HEK293 (cell line): ENCODE results near the gene PRKCE.

Experiments used
- CTCF ChIA-PET: fragments of 350-600 bp; formaldehyde crosslinking; extraction: SDS; loops from one replicate; lab custom pipeline; 2021; ENCODE audit warnings: antibody characterized with exemption; lab: Yijun Ruan, JAX
- POLR2A ChIA-PET: fragments of 300-600 bp; formaldehyde crosslinking; extraction: SDS; loops from one replicate; lab custom pipeline; 2020; ENCODE audit warnings: antibody characterized with exemption, inconsistent platforms; lab: Yijun Ruan, JAX
- H3K27ac ChIP-seq: fragments of 200-500 bp; sonication (Bioruptor generic); 2 replicates; pipeline ENCODE4 v1.5.1; 2014; ENCODE audit warnings: low read depth, low read length, control low read depth, inconsistent platforms; ENCODE audit errors: extremely low read depth
- H3K36me3 ChIP-seq, 2 experiments: fragments of 200-500 bp in 1 of 2; sonication (Bioruptor generic) in 1 of 2; 1 replicate in 1 of 2; 2 replicates in 1 of 2; pipeline ENCODE4 v1.5.1; 2014 to 2017; ENCODE audit warnings: inconsistent platforms in 2 of 2, low read length in 2 of 2; ENCODE audit not compliant: control insufficient read depth in 2 of 2, insufficient read depth in 1 of 2
- H3K4me1 ChIP-seq: fragments of 200-500 bp; sonication (Bioruptor generic); 2 replicates; pipeline ENCODE4 v1.5.1; 2014; ENCODE audit warnings: mild to moderate bottlenecking, low read length, inconsistent platforms; ENCODE audit not compliant: control insufficient read depth, insufficient read depth
- H3K4me3 ChIP-seq: 2 replicates; pipeline ENCODE4 v1.5.1; 2011; ENCODE audit warnings: low read depth, mild to moderate bottlenecking, control low read depth, low read length, moderate library complexity
- H3K9me3 ChIP-seq: fragments of 200-500 bp; sonication (Bioruptor generic); 2 replicates; pipeline ENCODE4 v1.5.1; 2014; ENCODE audit warnings: low read depth, low read length, inconsistent platforms; ENCODE audit not compliant: control insufficient read depth, insufficient read depth
- PRDM1 ChIP-seq: fragments of 450-650 bp; formaldehyde crosslinking; IDR thresholded peaks from 2 replicates; pipeline ENCODE4; 2016; ENCODE audit warnings: missing biosample characterization, missing genetic modification characterization
- SALL2 ChIP-seq: fragments of 450-650 bp; formaldehyde crosslinking; IDR thresholded peaks from 2 replicates; pipeline ENCODE4 v1.5.0; 2017; ENCODE audit warnings: missing biosample characterization, mild to moderate bottlenecking, missing genetic modification characterization, borderline replicate concordance
- TCF7L2 ChIP-seq: IDR thresholded peaks from 2 replicates; pipeline ENCODE4 v1.6.1; 2011; ENCODE audit warnings: low read depth, mild to moderate bottlenecking, inconsistent platforms, low read length, moderate library complexity, borderline replicate concordance
- YY1 ChIP-seq: fragments of 450-650 bp; formaldehyde crosslinking; IDR thresholded peaks from 2 replicates; pipeline ENCODE4 v1.5.1; 2018; ENCODE audit warnings: missing biosample characterization, missing genetic modification characterization
- ZNF341 ChIP-seq: fragments of 450-650 bp; formaldehyde crosslinking; IDR thresholded peaks from 2 replicates; pipeline ENCODE4; 2016; ENCODE audit warnings: low read depth, missing biosample characterization, missing genetic modification characterization
- ZNF600 ChIP-seq: fragments of 450-650 bp; formaldehyde crosslinking; IDR thresholded peaks from 2 replicates; pipeline ENCODE4 v1.5.1; 2016; ENCODE audit warnings: missing biosample characterization, missing genetic modification characterization
- ZNF670 ChIP-seq: fragments of 450-650 bp; formaldehyde crosslinking; IDR thresholded peaks from 2 replicates; pipeline ENCODE4 v1.5.1; 2016; ENCODE audit warnings: missing biosample characterization, missing genetic modification characterization, low read depth
- ZNF837 ChIP-seq: fragments of 450-650 bp; formaldehyde crosslinking; IDR thresholded peaks from 2 replicates; pipeline ENCODE4 v1.5.1; 2016; ENCODE audit warnings: missing biosample characterization, missing genetic modification characterization
- TF ChIP-seq, protein P1 (sequence below): fragments of 450-650 bp; formaldehyde crosslinking; IDR thresholded peaks from 2 replicates; pipeline ENCODE4 v1.5.1; 2016; ENCODE audit warnings: missing biosample characterization, missing genetic modification characterization, borderline replicate concordance
- TF ChIP-seq, protein P2 (sequence below): fragments of 450-650 bp; formaldehyde crosslinking; IDR thresholded peaks from 2 replicates; pipeline ENCODE4 v1.5.0; 2017; ENCODE audit warnings: missing biosample characterization, missing genetic modification characterization, borderline replicate concordance
- TF ChIP-seq, protein P3 (sequence below): fragments of 450-650 bp; formaldehyde crosslinking; IDR thresholded peaks from 2 replicates; pipeline ENCODE4 v1.5.1; 2016; ENCODE audit warnings: missing biosample characterization, missing genetic modification characterization, borderline replicate concordance

Gene PRKCE

DNA sequence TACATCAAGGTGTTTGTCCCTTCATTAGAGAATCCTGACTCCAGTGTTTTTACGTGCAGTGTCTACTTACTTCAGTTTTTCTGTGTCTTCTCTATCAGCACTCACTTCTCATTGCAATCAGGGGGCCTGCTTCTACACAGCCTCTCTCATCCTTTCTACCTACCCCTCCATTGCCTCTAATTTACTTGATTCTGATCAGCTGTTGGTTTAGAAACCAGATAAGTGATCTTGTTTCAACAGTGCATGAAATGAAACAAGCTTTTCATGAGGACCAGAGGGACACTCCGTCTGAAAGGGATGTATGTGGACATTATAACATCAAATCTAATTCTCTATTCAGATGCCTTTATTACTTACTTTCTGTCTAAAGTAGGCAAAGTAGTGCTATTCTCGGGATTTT is 136.9 kb downstream of the PRKCE start:
- Histone ChIP-seq H3K9me3 (no peaks in the 10 kb centered on the region), H3K4me3 (no peak overlapping the region), H3K36me3 (no peaks in the 10 kb centered on the region), H3K27ac (no peak overlapping the region), H3K4me1 (no peaks in the 10 kb centered on the region; the same call in 1 of the 2 replicates)
- ChIA-PET CTCF (interaction anchor here (0.6 to 2.9 kb wide), 3 partner anchors 9 to 147 kb away, joined by 3 to 17 read pairs (median 3); no protein-coding TSS in a partner anchor), POLR2A (no interaction called here)
- TF ChIP-seq TCF7L2: no peak
- TF ChIP-seq, protein P1, sequence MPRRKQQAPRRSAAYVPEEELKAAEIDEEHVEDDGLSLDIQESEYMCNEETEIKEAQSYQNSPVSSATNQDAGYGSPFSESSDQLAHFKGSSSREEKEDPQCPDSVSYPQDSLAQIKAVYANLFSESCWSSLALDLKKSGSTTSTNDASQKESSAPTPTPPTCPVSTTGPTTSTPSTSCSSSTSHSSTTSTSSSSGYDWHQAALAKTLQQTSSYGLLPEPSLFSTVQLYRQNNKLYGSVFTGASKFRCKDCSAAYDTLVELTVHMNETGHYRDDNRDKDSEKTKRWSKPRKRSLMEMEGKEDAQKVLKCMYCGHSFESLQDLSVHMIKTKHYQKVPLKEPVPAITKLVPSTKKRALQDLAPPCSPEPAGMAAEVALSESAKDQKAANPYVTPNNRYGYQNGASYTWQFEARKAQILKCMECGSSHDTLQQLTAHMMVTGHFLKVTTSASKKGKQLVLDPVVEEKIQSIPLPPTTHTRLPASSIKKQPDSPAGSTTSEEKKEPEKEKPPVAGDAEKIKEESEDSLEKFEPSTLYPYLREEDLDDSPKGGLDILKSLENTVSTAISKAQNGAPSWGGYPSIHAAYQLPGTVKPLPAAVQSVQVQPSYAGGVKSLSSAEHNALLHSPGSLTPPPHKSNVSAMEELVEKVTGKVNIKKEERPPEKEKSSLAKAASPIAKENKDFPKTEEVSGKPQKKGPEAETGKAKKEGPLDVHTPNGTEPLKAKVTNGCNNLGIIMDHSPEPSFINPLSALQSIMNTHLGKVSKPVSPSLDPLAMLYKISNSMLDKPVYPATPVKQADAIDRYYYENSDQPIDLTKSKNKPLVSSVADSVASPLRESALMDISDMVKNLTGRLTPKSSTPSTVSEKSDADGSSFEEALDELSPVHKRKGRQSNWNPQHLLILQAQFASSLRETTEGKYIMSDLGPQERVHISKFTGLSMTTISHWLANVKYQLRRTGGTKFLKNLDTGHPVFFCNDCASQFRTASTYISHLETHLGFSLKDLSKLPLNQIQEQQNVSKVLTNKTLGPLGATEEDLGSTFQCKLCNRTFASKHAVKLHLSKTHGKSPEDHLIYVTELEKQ (tag by site-specific recombination): no peak
- TF ChIP-seq, protein P2, sequence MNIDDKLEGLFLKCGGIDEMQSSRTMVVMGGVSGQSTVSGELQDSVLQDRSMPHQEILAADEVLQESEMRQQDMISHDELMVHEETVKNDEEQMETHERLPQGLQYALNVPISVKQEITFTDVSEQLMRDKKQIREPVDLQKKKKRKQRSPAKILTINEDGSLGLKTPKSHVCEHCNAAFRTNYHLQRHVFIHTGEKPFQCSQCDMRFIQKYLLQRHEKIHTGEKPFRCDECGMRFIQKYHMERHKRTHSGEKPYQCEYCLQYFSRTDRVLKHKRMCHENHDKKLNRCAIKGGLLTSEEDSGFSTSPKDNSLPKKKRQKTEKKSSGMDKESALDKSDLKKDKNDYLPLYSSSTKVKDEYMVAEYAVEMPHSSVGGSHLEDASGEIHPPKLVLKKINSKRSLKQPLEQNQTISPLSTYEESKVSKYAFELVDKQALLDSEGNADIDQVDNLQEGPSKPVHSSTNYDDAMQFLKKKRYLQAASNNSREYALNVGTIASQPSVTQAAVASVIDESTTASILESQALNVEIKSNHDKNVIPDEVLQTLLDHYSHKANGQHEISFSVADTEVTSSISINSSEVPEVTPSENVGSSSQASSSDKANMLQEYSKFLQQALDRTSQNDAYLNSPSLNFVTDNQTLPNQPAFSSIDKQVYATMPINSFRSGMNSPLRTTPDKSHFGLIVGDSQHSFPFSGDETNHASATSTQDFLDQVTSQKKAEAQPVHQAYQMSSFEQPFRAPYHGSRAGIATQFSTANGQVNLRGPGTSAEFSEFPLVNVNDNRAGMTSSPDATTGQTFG (tag by site-specific recombination): no peak

DNA sequence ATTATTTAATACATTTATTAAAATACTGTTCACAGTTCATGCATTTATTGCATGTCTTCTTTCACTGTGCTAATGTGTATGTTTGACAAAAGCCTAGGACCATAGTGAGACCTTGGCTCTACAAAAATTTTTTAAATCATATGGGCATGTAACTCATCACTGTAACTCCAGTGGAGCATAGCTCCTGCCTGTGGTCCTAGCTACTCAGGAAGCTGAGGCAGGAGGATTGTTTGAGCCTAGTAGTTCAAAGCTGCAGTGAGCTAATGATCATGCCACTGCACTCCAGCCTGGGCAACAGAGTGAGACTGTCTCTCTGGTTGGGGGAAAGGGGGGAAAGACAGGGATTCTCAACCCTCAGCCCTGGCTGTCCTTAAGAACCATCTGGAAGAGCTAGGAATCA is 137.8 kb downstream of the PRKCE start:
- H3K27ac ChIP-seq: no peak overlapping the region
- ChIA-PET POLR2A (no interaction called here), CTCF (interaction anchor here (0.7 to 2.9 kb wide), 2 partner anchors 10 kb away, joined by 3 to 17 read pairs; no protein-coding TSS in a partner anchor)
- H3K9me3 ChIP-seq: no peaks in the 10 kb centered on the region
- H3K36me3 ChIP-seq: no peaks in the 10 kb centered on the region
- H3K4me1 ChIP-seq: no peaks in the 10 kb centered on the region; the same call in 1 of the 2 replicates
- no peak for TF ChIP-seq ZNF341
- H3K4me3 ChIP-seq: no peak overlapping the region

DNA sequence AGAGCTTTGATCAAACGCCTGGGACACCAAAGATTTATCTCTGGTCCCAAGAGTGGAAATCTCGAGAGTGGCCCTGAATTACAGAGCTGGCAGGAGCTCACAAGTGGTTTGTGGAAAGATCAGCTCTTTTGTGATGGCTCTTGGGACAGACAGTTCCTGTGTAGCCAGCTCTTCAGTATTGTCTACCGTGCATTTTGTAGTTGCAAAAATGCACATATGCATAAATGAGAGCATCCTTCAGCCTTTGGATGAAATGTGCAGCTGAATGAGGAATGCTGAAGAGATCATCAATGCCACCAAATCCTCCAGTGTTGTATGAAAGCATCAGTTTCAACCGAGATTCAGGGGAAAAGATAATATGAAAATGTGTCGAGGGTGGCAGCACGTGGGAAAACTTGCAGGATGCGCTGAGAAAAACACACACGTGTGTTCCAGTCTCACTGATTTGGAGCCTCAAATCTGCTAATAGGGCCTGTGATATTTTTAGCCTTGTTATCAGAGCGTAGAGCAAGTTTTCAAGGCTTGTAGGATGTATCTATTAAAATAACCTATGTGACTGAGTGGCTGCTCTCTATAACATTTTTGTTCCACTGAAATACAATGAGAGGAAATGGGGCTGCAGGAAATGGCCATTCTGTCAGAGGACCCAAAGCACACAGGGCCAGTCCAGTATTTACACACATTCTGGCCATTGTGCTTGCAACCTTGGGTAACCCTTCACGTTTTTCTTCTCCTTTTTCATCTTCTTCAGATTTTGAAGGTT is 138.7 kb downstream of the PRKCE start:
- H3K4me1 ChIP-seq: no peaks in the 10 kb centered on the region; the same call in 1 of the 2 replicates
- CTCF ChIA-PET: interaction anchor here (0.7 to 2.9 kb wide), 2 partner anchors 10 to 11 kb away, joined by 3 to 17 read pairs; no protein-coding TSS in a partner anchor
- H3K27ac ChIP-seq: no peak overlapping the region
- no peak overlapping the region for H3K4me3 ChIP-seq
- TF ChIP-seq ZNF837: no peak
- no peak for TF ChIP-seq SALL2
- TF ChIP-seq PRDM1 (tag by site-specific recombination): no peak
- TF ChIP-seq ZNF670 (tag by site-specific recombination): no peak
- TF ChIP-seq YY1 (tag by site-specific recombination): no peak
- POLR2A ChIA-PET: no interaction called here
- no peaks in the 10 kb centered on the region for H3K9me3 ChIP-seq
- H3K36me3 ChIP-seq: no peaks in the 10 kb centered on the region

DNA sequence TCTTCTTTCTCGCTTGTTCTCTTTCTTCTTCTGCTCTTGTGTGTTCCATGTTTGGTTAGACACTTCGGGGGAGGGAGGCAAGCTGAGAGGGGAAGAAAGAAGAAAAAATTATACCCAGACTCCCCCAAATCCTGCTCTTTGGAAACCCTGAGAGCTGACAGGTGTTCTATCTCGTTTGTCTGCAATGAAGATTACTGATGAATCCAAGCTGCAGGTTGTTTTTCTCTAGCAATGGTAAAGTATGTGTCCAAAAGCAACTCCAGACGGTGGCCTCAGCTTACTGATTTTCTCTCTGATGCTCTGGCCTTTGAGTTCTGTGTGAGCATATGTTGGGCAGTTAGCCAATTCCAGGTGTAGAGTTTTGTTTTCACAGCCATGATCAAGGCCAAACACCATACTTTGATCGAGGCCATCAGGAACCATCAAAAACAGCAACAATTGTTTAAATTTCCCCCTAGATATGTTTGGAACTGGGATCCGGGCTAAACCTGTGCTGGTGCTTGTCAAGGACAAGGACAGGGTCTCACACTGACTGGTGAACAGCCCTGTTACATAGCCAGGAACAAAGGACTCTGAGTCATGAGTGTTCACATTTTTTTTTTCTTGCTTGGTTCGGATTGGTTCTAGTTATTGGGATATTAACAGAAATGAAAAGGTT is 142.0 kb downstream of the PRKCE start:
- ChIA-PET CTCF (interaction anchor here (1.1 kb wide), 1 partner anchor 15 kb away, joined by 3 read pairs; no protein-coding TSS in a partner anchor), POLR2A (no interaction called here)
- Histone ChIP-seq H3K27ac (no peak overlapping the region), H3K9me3 (no peaks in the 10 kb centered on the region), H3K4me3 (no peak overlapping the region), H3K36me3 (no peaks in the 10 kb centered on the region), H3K4me1 (no peaks in the 10 kb centered on the region; the same call in 1 of the 2 replicates)
- TF ChIP-seq, protein P3, sequence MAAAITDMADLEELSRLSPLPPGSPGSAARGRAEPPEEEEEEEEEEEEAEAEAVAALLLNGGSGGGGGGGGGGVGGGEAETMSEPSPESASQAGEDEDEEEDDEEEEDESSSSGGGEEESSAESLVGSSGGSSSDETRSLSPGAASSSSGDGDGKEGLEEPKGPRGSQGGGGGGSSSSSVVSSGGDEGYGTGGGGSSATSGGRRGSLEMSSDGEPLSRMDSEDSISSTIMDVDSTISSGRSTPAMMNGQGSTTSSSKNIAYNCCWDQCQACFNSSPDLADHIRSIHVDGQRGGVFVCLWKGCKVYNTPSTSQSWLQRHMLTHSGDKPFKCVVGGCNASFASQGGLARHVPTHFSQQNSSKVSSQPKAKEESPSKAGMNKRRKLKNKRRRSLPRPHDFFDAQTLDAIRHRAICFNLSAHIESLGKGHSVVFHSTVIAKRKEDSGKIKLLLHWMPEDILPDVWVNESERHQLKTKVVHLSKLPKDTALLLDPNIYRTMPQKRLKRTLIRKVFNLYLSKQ (tag by site-specific recombination): no peak
- 0 out of 2 replicates have a peak, but pooled peaks have one; percentile 7 for TF ChIP-seq ZNF600 (tag by site-specific recombination)
